BE2C (cell line): ENCODE data around the gene CENPU.

ENCODE experiments used
- DNase-seq: peaks from one replicate; pipeline ENCODE4 v3.0.0-alpha.2; 2020
- H3K27me3 ChIP-seq: fragments of 250-450 bp; sonication (Bioruptor Pico); 2 replicates; pipeline ENCODE4 v1.5.1; 2020; ENCODE audit warnings: mild to moderate bottlenecking
- H3K36me3 ChIP-seq: fragments of 250-450 bp; sonication (Bioruptor Pico); 2 replicates; pipeline ENCODE4 v1.5.1; 2020; ENCODE audit warnings: mild to moderate bottlenecking
- H3K4me1 ChIP-seq: fragments of 250-450 bp; sonication (Bioruptor Pico); 2 replicates; pipeline ENCODE4 v1.5.1; 2020
- H3K4me3 ChIP-seq: 2 replicates; pipeline ENCODE4 v1.5.1; 2011; ENCODE audit warnings: low read depth, low read length
- H3K9me3 ChIP-seq: fragments of 250-450 bp; sonication (Bioruptor Pico); 2 replicates; pipeline ENCODE4 v1.5.1; 2020
- CTCF ChIP-seq: IDR thresholded peaks from 2 replicates; pipeline ENCODE4 v1.5.1; 2012; ENCODE audit warnings: mild to moderate bottlenecking, low read depth, low read length

The CENPU gene

GRCh38 chr4:184774152-184774551 is 40.3 kb upstream of the CENPU start:
- no peaks in the 10 kb centered on the region for H3K9me3 ChIP-seq

GRCh38 chr4:184771416-184771815 is 37.5 kb upstream of the CENPU start:
- H3K36me3 ChIP-seq: peaks cover 4% of the 10 kb centered on the region
- DNase-seq: no peak
- TF ChIP-seq CTCF: no peak

More at GRCh38 chr4:184774152-184774551, 40.3 kb upstream of the CENPU start:
- TF ChIP-seq CTCF: no peak
- no peaks in the 10 kb centered on the region for H3K4me1 ChIP-seq
- DNase-seq: no peak
- no peaks in the 10 kb centered on the region for H3K27me3 ChIP-seq
- no peak overlapping the region for H3K4me3 ChIP-seq
- no peaks in the 10 kb centered on the region for H3K36me3 ChIP-seq

GRCh38 chr4:184769141-184769765 is 35.4 kb upstream of the CENPU start:
- no peak for TF ChIP-seq CTCF
- Histone ChIP-seq H3K4me3 (no peak overlapping the region), H3K36me3 (peaks cover 6% of the 10 kb centered on the region), H3K27me3 (no peaks in the 10 kb centered on the region), H3K9me3 (no peaks in the 10 kb centered on the region), H3K4me1 (no peaks in the 10 kb centered on the region)
- no peak for DNase-seq

More at GRCh38 chr4:184771416-184771815, 37.5 kb upstream of the CENPU start:
- Histone ChIP-seq H3K9me3 (no peaks in the 10 kb centered on the region), H3K27me3 (no peaks in the 10 kb centered on the region), H3K4me3 (no peak overlapping the region), H3K4me1 (no peaks in the 10 kb centered on the region)

- peaks cover 6% of the 10 kb centered on the region for H3K36me3 ChIP-seq
- no peak for DNase-seq
- no peaks in the 10 kb centered on the region for H3K4me1 ChIP-seq
- no peak for TF ChIP-seq CTCF
- no peaks in the 10 kb centered on the region for H3K27me3 ChIP-seq
- H3K9me3 ChIP-seq: no peaks in the 10 kb centered on the region
- no peak overlapping the region for H3K4me3 ChIP-seq
Observed at GRCh38 chr4:184768296-184768695, 34.4 kb upstream of the CENPU start.

GRCh38 chr4:184766446-184766845 is 32.5 kb upstream of the CENPU start:
- Histone ChIP-seq H3K9me3 (no peaks in the 10 kb centered on the region), H3K27me3 (no peaks in the 10 kb centered on the region), H3K4me3 (no peak overlapping the region), H3K4me1 (no peaks in the 10 kb centered on the region), H3K36me3 (peaks cover 7% of the 10 kb centered on the region)
- no peak for DNase-seq
- TF ChIP-seq CTCF: no peak

GRCh38 chr4:184765473-184766340 is 31.8 kb upstream of the CENPU start:
- Histone ChIP-seq H3K27me3 (no peaks in the 10 kb centered on the region), H3K36me3 (peaks cover 9% of the 10 kb centered on the region), H3K4me3 (no peak overlapping the region), H3K9me3 (no peaks in the 10 kb centered on the region), H3K4me1 (no peaks in the 10 kb centered on the region)
- TF ChIP-seq CTCF: no peak
- no peak for DNase-seq
